NCI-H146 (cell line): ENCODE measurements around the gene PPM1G.

ENCODE experiments used
- DNase-seq: peaks from one replicate; lab custom pipeline; 2025; lab: John Stamatoyannopoulos, UW

The PPM1G gene

DNA sequence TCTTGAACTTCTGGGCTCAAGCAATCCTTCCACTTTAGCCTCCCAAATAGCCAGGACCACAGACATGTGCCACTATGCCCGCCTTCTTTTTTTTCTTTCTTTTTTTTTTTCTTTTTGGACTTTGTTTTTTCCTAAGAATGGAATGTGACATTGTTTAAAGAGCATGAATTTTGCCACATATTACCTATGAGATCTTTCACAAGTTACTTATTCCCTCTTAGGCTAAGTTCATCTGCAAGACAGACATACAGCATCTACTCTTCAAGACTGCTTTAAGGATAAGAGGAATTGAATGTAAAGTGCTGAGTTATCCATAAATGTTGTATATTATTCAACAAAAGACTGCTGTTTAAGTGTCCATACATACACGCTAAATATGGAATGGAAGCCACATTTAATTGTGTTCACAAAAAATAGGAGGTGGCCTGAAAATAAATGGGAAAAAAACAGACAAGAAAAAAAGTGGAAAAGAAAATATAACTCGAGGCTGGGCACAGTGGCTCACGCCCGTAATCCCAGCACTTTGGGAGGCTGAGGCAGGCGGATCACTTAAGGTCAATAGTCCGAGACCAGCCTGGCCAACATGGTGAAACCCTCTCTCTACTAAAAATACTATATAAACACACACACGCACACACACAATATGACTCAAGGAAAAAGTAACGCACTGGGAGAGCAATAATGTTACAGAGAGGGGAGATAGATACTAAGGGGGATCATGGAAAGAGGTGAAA is 3.2 kb upstream of the PPM1G start:
- no peak for DNase-seq

- DNase-seq: peak; percentile 57
These were observed 630 bp downstream of the PPM1G start for GRCh38 chr2:27408601-27409320.

DNA sequence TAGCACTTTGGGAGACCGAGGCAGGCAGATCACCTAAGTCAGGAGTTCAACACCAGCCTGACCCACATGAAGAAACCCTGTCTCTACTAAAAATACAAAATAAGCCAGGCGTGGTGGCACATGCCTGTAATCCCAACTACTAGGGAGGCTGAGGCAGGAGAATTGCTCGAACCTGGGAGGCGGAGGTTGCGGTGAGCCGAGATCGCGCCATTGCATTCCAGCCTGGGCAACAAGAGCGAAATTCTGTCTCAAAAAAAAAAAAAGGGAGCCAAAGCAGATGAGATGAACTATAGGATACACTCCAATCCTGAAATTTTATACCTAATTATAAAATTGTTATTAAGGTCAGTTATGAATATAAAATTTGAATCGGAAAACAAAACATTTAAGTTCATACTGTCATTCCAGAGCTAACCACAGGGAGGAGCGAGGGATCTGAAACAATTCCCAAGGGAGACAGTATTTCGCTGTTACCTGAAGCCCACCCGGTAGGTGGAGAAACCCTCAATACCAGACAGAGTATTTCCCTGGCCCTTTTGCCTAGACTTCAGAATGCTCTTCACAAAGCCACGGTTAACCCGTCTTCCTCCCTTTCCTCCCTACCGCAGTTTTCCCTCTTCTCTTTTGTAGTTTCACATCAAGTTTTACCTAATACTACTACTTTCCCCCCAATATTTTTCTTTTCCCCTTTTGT is 1.4 kb downstream of the PPM1G start:
- peak; percentile 65 for DNase-seq

GRCh38 chr2:27400348-27401135 is 8.8 kb downstream of the PPM1G start:
- DNase-seq: no peak

DNA sequence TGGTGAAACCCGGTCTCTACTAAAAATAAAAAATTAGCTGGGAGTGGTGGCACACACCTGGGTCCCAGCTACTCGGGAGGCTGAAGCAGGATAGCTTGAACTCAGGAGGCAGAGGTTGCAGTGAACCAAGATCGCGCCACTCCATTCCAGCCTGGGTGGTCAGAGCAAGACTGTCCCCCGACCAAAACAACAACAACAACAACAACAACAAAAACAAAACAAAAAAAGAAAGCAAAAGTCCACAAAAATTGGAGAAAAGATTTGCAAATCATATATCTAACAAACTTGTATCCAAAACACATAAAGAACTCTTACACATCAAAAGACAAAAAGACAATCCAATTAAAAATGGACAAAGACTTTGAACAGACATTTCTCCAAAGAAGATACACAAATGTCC is 10.4 kb downstream of the PPM1G start:
- no peak for DNase-seq

DNA sequence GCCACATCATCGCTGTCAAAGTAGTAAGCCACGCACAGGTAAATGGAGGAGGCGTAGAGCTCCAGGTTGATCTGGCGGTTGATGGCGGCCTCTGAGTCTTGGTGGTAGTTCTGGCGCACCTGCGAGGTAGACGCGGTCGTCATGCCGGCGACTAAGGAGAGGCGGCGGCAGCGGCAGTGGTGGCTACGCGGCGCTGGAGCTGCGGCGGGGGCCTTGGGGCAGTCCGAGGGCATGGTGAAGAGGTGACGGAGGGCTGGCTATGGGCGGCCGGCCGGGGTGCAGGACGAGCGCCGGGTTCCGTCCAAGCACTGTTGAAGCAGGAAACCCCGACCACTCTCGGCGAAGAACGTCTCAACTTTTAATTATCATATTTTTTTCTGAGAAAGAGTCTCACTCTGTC is 16.2 kb downstream of the PPM1G start:
- DNase-seq: no peak

GRCh38 chr2:27390822-27391679 is 18.3 kb downstream of the PPM1G start:
- DNase-seq: no peak

DNA sequence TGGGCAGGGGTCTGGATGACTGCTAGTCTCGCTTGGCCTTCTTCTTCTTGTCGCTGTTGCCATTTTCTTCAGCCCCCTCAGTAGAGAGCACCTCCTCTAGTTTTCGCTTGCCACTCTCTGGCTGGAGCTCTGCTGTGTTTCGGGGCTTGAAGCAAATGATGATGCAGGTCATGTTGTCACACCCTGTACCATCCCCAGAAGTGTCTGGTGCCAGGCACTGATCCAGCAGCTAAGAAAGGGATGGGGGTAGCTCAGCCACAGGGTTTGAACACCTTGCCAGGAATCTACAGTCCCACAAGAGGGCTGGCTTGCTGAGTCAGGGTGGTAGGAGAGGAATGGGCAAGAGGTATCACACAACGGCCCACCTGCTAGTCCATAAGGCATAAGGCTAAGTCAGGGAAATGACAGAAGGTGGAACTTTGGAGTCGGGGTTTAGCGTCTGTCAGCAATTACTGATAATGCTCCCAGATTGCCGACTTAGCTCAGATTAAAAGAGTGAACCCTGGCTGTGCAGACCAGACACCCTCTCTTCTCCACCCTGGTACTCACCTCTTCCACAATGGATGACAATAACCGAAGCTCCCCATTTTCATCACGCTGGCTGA is 27.7 kb downstream of the PPM1G start:
- DNase-seq: no peak

- DNase-seq: peak; percentile 91
These were observed 28.5 kb downstream of the PPM1G start, which contains the start of gene ZNF513 for GRCh38 chr2:27380626-27381545. TSS of gene ZNF513 (minus strand) at chr2:27380734. CDS start at chr2:27380526, 208 bp downstream.

- DNase-seq: peak; percentile 75
These were observed 29.4 kb downstream of the PPM1G start for GRCh38 chr2:27379836-27380625.

DNA sequence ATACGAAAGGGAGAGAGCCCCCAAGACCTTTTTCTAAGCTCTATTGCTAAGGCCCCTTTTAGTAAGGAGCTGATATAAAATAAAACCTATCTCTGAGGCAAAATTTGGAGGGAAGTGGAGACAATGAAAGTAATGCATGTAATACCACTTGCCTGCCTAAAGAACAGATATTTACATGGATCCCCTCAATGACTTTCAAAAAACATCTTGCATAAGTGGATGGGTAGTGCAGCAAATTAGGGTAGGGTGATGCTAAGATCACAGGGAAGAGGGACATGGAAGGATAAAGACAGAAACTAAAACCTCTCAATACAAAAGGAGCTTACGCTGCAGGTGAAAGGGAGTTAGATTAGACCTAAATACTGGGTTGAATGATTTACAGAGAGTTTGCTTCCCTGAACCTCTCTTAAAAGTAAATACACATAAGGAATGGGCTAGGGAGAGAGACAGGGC is 30.0 kb downstream of the PPM1G start:
- DNase-seq: no peak

DNA sequence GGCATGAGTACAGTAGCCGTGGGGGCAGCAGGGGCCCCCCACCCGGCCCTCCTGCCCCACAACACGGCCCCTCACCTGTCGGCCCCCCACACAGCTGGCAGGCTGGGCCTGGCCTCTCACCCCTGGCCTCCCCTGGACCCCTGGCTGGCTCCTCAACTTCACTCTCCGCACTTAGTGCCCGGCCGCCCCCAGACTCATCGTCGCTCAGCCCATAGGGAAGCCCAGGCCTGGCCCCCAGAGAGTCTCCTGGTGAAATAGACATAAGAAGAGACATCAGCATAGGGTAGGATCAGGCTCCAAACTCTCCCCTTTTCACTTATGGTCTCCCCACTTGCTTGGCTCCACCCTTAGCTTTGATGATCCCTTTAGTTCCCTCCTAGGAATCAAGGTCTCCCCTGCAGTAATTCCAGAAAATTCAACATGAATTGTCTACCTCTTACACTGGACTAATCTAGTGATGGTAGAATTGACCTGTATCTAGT is 30.5 kb downstream of the PPM1G start:
- DNase-seq: no peak

- no peak for DNase-seq
These were observed 31.1 kb downstream of the PPM1G start for GRCh38 chr2:27378096-27378808.

- DNase-seq: no peak
These were observed 31.7 kb downstream of the PPM1G start for GRCh38 chr2:27377618-27378095.

GRCh38 chr2:27376866-27377617 is 32.3 kb downstream of the PPM1G start:
- no peak for DNase-seq

DNA sequence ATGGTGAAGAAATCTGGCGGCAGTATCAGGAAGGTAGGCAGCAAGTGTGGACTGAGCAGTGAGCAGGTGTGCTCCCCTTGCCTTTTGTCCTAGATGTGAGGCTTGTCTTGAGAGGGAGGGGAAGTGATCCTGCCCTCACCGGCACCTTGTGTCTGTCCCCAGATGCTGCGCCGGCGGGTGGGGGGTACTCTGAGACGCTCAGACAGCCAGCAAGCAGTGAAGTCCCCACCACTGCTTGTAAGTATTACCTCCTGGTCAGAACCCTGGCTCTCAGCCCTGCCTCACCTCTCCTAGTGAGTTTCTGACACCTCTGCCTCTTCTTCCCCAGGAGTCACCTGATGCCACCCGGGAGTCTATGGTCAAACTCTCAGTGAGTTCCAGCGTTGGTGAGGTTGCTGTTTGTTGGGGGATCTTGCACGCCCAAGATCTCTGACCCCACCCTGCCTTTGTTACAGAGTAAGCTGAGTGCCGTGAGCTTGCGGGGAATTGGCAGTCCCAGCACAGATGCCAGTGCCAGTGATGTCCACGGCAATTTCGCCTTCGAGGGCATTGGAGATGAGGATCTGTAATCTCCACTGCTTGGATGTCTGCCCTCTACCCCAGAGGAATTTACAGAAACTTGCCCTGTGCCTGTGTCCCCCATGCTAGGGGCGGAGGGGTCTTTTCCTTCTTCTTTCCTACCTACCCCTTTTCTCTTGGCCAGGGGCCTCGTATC is 33.1 kb downstream of the PPM1G start:
- DNase-seq: no peak
